Activated CD4-positive, CD25-positive, alpha-beta regulatory T cell treated with anti-CD3 and anti-CD28 coated beads, Interleukin-2, amount 50 U/mL, for 72 hours (primary cell): ENCODE results near the gene CDK14.

Experiments
- DNase-seq: peaks from one replicate; pipeline ENCODE4 v3.0.0; 2021

The CDK14 gene

DNA sequence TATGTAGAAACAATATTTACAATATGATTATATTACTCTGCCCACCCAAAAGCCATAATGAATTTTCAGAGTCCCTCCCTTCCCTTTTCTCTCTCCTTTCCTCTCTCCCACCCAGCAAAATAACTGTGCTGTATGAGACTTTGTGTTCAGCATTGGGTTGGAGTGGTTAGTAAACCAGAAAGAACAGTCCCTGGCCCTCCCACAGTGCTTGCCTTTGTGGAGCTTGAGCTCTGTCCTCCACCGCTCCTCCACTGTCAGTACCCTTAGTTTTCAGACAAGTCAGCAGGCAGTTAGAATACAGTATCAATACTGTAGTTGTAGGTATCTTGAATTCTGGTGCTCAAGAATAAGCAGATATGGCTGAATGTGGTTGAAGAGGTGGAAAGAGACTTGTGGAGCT, 92.7 kb downstream of the CDK14 start:
- no peak for DNase-seq

DNA sequence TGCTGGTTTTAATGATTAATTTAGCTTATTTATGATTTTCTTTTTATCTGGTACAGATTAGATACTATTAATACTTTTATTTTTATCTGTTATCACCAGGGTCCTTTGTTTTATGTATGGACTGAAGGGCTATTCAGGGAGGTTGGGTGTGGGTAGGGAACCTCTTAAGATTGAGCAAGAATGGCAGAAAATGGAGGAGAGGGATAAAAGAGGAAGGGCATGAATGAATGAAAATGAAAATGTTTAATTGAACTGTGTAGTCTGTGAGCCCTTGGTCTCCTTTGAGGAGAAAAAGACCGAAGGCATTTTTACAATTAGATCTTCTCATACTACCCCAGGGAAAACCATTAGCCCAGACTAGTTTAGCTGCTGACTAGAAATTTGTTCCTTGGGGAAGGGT, 93.1 kb downstream of the CDK14 start:
- DNase-seq: no peak

DNA sequence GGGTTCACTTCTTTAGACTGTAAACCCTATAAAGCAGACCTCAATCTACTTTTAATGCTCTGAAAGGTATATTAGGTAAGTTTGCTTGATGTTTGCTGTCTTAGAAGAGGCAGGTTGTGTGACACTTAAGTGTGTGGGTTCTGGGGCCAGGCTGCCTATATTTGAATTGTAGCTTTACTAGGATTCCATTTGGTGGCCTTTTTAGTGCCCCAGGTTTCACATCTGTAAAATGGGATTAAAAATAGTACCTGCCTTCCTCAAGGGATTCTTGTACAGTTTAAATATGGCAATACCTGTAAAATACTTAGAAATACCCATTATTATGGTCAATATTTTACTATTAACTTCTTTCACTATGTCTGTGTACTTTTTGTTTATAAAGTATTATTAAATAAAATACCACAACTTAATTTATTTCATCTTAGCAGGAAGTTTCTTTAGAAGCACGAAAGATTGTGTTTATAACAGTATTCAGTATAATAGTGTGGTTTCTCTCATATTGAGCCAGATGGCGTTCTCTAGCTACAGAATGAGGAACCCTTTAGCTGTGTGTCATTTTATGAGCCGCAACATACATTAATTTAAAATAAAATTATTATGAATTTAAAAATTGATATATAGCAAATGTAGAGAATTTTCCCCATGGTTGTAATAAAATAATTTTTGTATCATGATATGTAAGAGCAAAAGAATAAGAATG, 94.2 kb downstream of the CDK14 start:
- no peak for DNase-seq

DNA sequence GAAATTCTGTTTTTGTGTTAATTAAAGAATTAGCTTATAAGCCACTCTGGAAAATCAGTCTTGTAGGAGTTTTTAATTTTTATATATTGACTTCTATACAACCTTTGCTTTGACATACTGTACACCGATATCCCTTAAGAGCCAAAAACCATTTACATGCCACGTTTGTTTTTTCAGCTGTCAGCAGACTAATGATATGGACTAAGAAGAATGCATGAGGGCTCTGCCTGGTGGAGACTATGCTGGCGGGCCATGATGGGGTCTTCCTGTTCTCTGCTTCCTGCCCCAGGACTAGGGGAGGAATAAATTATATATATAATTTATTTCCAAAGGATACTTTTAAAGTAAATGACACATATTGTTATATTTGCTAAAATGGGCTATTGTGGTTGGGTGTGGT, 96.3 kb downstream of the CDK14 start:
- no peak for DNase-seq

DNA sequence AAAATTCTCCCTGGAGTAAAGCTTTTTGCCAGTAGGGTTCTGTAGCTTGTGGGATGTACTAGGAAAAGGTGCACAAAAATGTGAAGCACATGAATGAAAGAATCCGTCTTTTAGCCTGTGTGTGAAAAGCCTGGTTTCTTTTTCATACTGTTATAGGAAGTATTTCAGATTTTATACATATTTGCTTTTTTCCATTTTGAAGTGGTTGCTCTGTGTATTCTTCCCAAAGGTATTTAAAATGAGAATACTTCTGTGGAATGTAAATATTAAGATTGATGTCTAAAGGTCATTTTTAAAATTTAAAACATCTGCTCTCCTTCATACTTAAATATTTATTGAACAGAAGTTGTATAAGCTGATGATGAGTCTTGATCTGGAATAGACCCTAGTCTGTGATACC, 96.8 kb downstream of the CDK14 start:
- DNase-seq: no peak

DNA sequence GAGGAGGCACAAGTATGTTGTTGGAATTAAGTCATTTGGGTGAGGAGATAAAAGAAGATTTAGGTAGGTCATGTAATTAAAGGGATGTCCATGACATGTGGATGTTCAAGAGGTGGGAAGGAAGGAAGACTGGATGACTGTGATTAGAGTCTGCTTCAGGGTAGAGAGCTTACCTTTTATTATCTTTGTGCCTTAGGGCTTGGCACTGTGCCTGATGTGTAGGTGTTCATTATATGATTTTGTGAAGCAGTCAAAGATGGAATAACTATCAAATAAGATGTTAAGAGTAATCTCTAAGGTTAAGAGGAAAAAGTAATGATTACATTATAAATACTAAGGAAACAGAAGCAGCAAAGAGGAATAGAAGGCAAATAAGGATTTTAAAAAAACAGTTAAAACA, 97.8 kb downstream of the CDK14 start:
- no peak for DNase-seq

DNA sequence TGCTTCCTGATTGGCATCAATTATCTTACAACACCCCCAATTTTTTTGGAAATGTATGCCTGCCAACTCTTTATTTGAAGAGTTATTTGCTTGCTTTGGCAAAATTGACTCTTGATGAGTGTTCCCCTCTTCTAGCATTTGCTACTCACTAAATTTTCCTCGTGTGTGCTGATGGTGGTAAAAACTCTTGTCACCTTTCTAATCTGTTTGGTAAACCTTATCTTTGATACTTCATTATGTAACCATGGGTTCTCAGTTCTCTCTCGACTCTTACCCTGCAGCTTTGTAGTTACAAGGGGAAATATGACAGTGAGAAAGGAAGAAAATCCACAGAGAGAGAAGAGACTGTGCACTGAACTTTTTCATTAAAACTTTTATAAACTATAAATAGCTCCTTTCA, 102.5 kb downstream of the CDK14 start:
- DNase-seq: no peak

DNA sequence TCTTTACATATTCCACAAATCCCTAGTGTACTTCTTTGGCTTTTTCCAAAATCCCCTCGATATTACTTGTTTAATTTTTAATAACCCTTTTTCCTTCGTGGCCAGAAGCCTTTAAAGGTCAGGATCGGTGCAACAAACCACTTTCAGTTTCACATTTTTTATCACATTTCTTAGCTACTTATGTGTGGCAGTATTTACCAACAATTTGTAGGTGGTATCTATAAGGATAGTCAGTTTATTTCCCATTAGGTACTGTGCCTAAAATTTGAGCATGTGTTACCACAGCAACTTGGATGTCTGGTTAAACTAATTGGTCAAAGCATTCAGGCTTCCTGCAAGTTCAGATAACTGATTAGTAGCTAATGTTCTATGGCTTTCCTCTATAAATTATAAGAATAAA, 104.9 kb downstream of the CDK14 start:
- DNase-seq: no peak

DNA sequence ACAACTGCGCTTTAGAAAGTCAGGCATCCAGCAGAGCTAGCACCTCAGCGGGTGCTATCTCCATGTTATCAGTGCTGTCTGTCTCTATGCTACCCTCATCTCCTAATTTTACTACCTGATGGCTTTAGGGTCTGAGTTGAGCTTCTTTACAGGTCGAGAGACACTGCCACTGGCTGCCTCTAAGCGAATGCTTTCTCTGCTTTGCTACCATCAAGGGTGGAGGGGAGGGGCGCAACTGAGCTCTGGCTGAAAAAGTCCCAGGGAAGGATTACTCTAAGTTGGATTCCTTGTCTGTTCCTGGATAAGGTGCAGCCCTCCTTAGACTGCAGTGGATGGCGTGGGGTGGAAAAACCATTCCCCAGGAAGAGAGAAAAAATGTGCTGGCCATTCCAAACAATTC, 105.7 kb downstream of the CDK14 start:
- no peak for DNase-seq

DNA sequence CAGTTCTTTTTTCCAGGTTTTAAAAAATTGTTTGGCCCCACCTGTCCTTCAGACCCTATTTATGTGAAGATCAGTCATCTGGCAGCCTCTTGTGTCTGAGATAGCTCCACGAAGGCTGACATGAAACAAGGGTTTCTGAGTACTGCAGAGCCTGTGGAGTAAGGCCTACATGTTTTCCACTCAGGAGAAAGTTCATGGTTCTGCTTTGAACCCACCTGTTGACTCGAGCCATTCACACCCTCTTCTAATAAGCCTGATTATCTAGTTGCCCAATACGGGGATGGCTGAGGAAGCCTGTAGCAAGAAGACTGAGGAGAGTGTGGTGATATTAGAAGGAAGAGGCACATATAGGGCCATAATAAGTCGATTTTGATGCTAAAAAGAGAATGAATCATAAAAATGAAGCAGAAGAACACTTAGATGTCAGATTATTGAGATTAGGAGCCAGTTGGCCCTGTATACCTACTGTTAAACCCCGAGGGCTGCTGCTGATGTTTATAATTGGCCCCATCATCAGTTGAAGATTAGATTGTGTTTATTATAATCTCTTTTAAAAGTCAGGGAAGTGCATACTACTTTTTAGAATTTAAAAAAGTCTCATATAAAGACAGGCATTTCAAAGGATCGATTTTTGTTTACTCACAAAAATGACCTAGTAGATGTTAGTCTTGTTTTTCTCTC, 109.4 kb downstream of the CDK14 start:
- no peak for DNase-seq

DNA sequence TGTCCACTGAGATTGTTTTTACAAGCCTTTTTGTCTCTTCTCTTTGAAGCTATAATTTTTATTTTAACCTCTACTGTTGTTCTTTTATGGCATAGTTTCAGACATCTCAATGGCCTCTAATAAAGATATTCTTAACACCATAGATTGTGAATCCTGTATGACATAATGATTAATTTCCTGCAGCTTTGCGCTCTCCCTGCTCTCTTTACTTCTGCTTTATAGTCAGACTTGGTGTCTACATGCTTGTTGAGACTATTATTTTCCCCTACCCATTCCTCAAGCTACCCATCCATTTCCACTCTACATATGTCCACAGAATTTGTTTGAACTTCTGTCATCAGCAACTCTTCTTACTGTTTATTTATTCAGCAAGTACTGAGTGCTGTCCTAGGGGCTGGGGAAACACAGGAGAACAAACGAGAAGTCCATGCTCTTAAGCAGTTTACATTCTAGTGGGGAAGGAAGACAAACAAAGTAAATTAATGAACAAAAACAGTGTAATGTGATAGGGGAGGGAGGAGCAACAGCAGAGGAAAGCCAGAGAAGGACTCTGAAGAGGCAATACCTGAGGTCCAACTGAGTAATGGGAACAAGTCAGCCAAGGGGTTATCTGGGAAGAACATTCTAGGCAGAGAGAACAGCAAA, 110.1 kb downstream of the CDK14 start:
- DNase-seq: no peak

DNA sequence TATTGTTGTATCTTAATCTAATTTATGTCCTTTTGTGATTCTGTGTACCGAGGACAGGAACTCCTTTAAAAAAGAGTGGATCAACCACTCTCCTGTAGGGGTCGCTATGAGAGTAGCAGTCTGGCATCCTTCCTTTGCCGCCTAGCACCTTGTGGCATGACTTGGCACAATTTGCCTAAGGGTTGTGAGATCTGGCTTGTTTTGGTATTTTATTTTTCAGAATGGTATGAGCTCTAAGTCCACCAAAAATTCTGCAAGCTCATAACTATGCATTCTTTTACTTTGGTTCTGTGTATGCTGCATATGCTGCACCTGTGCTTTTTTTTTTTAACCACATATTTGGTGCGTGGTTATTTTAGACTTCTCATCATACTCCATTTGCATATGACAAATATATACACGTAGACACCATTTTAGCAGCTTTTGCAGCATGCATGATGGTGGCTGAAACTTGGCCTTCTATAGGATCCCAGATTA, 112.8 kb downstream of the CDK14 start:
- no peak for DNase-seq

DNA sequence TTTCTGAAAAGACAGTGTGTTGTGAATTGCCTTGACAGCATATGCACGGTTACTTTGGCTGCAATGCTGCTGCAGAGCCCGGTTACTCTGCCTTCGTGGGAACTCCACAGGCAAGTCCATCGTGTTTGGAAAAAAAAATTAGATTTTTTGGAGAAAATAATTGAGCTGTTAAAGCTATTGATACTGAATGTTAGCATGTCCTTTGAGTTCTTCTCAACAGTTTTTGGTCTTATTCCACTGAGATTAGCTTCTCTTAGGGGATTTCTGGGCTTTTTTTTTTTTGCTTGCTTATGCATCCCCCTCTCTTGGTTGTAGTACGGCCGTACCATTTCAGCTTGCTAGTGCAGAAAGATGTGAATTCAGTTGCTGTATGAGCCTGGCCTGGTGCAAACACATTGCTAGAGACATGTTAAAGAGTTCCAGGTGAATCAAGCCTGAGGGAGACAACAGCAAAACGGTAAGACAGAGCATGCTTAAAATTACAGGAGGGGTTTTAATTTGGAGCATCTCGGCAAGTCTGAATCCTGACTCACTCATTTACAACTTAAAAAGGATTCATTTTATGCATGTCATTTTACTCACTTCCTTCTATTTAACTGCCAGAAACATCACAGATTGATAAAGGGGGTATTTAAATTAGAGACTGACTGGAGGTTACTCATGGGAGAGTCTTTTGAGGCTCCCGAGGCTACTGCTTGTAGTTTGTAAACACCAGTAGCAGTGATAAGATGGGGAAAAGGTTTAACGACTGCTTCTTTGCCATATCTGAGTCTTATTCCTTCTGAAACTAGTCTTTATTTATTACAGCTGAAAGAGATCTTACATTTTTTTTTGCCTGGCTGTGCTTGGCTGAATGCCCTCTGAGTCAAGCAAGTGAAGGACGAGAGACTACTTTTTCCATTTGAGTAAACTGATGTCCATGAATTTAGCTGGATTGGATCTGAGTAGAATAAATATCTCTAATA, 113.7 kb downstream of the CDK14 start:
- no peak for DNase-seq

DNA sequence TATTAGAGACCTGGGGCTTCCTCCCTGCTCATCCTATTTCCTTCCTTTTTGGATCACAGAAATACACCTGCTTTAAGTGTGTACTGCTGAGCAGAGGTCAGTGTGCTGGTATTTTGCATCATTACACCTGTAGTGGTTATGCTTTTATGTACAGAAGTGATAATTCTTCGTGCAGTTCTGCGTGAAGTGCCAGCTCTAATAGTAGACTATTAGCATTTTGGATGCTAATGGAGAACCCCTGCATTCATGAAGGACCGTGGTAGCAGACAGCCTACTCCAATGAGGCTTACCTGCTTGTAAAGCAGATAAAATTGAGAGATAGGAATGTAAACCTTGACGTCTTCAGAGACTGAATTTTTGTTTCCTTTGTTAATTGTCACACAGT, 114.3 kb downstream of the CDK14 start:
- DNase-seq: no peak

DNA sequence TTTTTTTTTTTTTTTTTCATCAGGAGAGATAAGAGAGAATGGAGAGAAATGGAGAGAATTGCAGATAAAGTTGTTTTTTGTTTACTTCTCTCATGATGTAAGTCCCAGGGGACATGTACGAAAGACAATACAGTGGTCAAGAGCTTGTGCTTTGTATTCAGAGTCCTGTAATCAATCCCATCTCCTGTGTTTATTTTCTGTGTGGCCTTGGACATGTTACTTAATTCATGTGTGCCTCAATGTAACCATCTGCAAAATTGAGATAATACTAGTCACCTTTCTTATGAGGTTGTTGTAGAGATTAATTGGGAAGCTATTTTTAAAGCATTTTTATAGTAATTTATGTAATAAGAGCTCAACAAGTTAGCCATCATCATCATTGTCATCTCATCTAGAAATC, 117.5 kb downstream of the CDK14 start:
- DNase-seq: no peak

DNA sequence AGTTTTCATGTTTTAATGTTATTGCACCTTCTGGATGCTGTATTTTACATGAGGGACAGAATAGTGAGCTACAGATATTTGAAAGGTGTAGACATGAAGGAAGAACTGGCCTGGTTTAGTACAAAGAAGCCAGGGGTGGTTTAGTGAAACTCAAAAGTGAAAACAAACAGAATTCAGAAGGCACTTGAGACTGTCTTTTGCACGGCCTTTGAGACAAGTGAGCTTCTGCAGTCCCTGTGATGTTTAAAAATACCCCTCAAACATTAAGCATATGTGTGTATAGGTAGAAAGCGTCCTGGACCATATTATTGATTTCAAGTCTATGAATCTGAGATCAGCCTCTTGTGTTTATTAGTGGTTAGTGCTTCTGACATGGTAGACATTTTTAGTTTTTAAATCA, 118.9 kb downstream of the CDK14 start:
- DNase-seq: no peak

DNA sequence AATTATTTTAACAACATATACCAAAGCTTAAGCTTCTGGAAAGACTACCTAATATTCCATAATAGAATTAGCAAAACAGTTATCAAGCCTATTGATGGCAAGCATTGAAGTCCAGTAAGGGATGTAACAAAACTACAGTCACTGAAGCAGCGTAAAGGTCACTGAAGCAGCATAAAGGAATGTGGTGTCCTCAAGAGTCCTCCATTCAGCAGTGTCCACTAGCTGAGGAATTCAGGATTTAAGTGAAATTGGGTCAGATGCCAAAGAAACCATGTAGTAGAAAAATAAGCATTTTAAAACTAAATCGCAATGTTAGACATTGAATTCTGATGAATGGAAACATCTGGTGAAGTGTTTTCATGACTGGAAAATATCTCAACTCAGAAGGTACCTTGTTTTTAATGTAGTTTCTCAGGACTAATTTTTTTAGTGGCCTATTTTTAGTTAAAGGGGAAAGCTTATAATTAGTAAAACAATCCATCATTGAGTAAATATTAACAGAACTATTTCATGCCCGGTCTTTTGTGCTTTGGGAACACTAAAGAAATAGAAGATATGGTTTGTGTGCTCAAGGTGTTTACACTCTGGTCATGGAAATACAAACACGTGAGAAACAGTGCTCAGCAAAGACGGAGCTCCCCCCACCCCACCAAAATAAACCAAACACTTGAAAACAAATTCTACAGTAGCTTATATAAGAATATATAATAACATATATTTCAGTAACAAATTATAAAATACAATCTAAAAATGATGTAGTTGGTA, 121.4 kb downstream of the CDK14 start:
- DNase-seq: no peak

DNA sequence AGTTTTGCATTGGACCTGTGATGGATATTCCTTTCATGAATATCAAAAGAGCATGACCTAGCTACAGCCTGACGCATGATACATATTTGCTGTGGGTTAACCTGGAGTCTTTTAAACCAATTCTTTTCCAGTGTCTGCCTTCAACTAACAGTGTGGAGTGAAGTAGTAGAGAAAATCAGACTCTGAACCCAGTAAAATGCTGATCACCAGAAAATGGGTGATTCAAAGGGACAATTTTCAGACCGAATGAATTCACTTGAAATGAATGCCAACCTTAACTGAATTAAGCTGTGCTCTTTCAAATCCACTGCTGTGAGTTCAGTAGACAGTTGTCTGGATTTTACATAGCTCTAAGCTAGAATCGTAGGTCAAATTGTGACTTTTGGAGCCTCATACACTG, 123.0 kb downstream of the CDK14 start:
- DNase-seq: no peak

DNA sequence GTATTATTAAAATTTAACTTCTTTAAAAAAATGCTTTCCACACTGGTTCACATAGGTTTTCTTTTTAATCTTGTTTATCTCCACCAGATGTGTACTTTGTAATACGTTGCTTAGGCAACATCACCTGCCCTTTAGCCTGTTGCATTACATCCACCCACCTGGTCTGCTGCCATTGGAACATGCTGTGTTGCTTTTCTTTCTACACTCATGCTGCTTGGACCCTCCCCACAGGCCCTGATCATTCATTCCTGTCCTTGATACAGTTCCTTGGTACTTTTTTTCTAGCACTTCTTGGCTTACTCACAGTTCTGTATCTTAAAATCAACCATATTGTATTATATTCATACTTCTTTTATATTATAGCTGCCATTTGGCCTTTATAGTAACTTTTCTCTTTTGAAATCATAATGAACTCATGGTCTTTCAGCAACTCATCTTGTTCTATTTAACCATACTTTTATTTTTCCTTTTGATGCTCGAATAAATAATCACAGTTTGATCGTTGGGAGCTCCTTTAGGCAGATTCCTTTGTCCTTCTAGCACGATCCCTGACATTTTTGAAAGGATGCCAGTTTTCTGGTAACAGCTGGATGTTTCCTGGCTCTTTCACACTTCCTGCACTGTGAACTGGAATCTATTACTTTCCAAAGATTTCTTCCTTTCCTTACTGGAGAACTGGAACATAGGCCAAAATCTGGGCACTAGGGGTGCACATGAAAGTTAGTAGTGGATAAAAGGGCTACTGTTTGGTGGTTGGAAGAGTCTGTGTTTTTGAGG, 125.1 kb downstream of the CDK14 start:
- no peak for DNase-seq

DNA sequence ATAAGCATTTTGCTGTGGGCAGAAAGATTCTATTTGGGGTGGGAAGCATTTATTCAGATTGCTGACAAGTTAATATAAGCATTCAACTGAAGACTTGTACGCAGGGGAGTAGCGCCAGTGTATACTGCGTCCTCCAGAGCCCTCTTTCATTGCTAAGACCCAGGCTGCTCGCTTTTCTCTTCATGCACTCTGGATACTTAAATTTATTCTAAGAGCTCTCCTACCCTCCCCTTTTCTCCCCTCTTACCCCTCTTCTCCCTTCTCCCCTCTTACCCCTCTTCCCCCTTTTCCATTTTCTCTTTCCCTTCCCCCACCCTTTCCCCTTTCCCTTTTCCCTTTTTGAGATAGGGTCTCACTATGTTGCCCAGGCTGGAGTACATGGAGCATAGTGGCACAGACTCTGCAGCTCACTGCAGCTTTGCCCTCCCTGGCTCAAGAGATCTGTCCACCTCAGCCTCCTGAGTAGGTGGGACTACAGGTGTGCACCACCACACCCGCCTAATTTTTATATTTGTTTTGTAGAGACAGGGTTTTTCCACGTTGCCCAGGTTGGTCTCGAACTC, 125.8 kb downstream of the CDK14 start:
- no peak for DNase-seq

DNA sequence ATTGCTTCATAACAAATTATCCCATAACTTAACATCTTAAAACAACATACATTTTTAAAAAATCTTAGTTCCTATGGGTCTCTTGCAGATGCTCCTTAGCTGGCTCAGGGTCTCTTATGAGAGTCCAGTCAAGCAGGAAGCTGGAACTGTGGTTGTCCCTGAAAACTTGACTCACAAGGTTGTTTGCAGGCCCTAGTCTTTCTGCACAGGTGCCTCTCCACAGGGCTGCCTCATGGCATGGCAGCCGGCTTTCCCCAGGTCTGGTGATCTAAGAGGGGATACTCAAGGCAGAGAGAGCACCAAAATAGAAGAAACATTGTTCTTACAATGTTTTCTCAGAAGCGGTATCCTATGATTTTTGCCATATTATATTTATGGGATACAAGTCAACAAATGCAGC, 127.1 kb downstream of the CDK14 start:
- no peak for DNase-seq
